PC-3 (cell line): Measurements from ENCODE around the gene GLMN.

ENCODE experiments used
- CTCF ChIP-seq: fragments of 300-600 bp; sonication (generic); conservative IDR thresholded peaks from 2 replicates; pipeline ENCODE4 v1.5.1; 2017; ENCODE audit warnings: antibody characterized with exemption, low read depth, mild to moderate bottlenecking, low read length
- EZH2 ChIP-seq: fragments of 300-600 bp; sonication (generic); IDR thresholded peaks from one replicate; pipeline ENCODE4 v1.6.1; 2017; ENCODE audit warnings: antibody characterized with exemption, mild to moderate bottlenecking, low read length; ENCODE audit not compliant: unreplicated experiment
- EZH2phosphoT487 ChIP-seq: fragments of 300-600 bp; sonication (generic); IDR thresholded peaks from 2 replicates; pipeline ENCODE4 v1.6.1; 2018; ENCODE audit warnings: mild to moderate bottlenecking, antibody characterized with exemption, low read length, borderline replicate concordance

GRCh38 chr1:92240034-92240433, 58.8 kb downstream of the GLMN start:
- TF ChIP-seq CTCF (no peak), EZH2phosphoT487 (no peak), EZH2 (no peak)
